WTC11 (cell line): ENCODE measurements around the gene TUBB4B. TPM values are rescaled to one million over a fixed set of nuclear protein-coding genes. Genes with fewer than 3 reads are reported as not detected.

Source experiments
- AR ChIP-seq: fragments of 250-450 bp; sonication (Bioruptor Pico); IDR thresholded peaks from 2 replicates; pipeline ENCODE4 v1.9.0; 2021; ENCODE audit warnings: mild to moderate bottlenecking
- CBFB ChIP-seq: sonication (generic); formaldehyde crosslinking; IDR thresholded peaks from 2 replicates; pipeline ENCODE4 v1.8.1; 2022; ENCODE audit warnings: mild to moderate bottlenecking, low read depth, missing genetic modification reagents
- CDX4 ChIP-seq: fragments of 250-450 bp; sonication (Bioruptor Pico); IDR thresholded peaks from 2 replicates; pipeline ENCODE4 v1.9.0; 2021; ENCODE audit warnings: moderate library complexity, mild to moderate bottlenecking, inconsistent platforms, borderline replicate concordance
- CREB1 ChIP-seq: sonication (generic); formaldehyde crosslinking; IDR thresholded peaks from 2 replicates; pipeline ENCODE4 v1.8.0; 2023; ENCODE audit warnings: mild to moderate bottlenecking, missing genetic modification reagents
- ESRRA ChIP-seq: sonication (generic); formaldehyde crosslinking; IDR thresholded peaks from 2 replicates; pipeline ENCODE4 v1.8.1; 2022; ENCODE audit warnings: mild to moderate bottlenecking, missing genetic modification reagents, borderline replicate concordance
- GRHL2 ChIP-seq: fragments of 250-450 bp; sonication (Bioruptor Pico); IDR thresholded peaks from 2 replicates; pipeline ENCODE4 v1.8.0; 2022; ENCODE audit warnings: mild to moderate bottlenecking, moderate library complexity; ENCODE audit not compliant: insufficient replicate concordance, severe bottlenecking
- KAT7 ChIP-seq: sonication (generic); formaldehyde crosslinking; IDR thresholded peaks from 2 replicates; pipeline ENCODE4 v1.8.1; 2023; ENCODE audit warnings: missing genetic modification reagents, mild to moderate bottlenecking, borderline replicate concordance
- MLX ChIP-seq: sonication (generic); formaldehyde crosslinking; IDR thresholded peaks from 2 replicates; pipeline ENCODE4 v1.8.1; 2023; ENCODE audit warnings: mild to moderate bottlenecking, missing genetic modification reagents, moderate library complexity
- MYBL2 ChIP-seq: sonication (generic); formaldehyde crosslinking; IDR thresholded peaks from 2 replicates; pipeline ENCODE4 v1.8.1; 2023; ENCODE audit warnings: mild to moderate bottlenecking, moderate library complexity, missing genetic modification reagents
- NFE2L1 ChIP-seq: sonication (generic); formaldehyde crosslinking; IDR thresholded peaks from 2 replicates; pipeline ENCODE4 v1.8.1; 2023; ENCODE audit warnings: missing genetic modification reagents
- NR1H2 ChIP-seq: sonication (generic); formaldehyde crosslinking; IDR thresholded peaks from 2 replicates; pipeline ENCODE4 v1.9.0; 2021; ENCODE audit warnings: mild to moderate bottlenecking, moderate library complexity, missing genetic modification reagents
- NR2C2 ChIP-seq: sonication (generic); formaldehyde crosslinking; IDR thresholded peaks from 2 replicates; pipeline ENCODE4 v1.8.0; 2022; ENCODE audit warnings: mild to moderate bottlenecking, missing genetic modification reagents
- PRRX2 ChIP-seq: fragments of 250-450 bp; sonication (Bioruptor Pico); IDR thresholded peaks from 2 replicates; pipeline ENCODE4 v1.8.0; 2021; ENCODE audit warnings: mild to moderate bottlenecking
- SMAD4 ChIP-seq: sonication (generic); formaldehyde crosslinking; IDR thresholded peaks from 2 replicates; pipeline ENCODE4 v1.8.0; 2022; ENCODE audit warnings: mild to moderate bottlenecking, missing genetic modification reagents
- STAT6 ChIP-seq: sonication (generic); formaldehyde crosslinking; conservative IDR thresholded peaks from 2 replicates; pipeline ENCODE4 v1.8.1; 2023; ENCODE audit warnings: mild to moderate bottlenecking, low read depth, missing genetic modification reagents, moderate library complexity
- TP53 ChIP-seq: sonication (generic); formaldehyde crosslinking; IDR thresholded peaks from 2 replicates; pipeline ENCODE4 v1.8.1; 2023; ENCODE audit warnings: mild to moderate bottlenecking, missing genetic modification reagents
- ZBTB21 ChIP-seq: sonication (generic); formaldehyde crosslinking; IDR thresholded peaks from 2 replicates; pipeline ENCODE4 v1.8.1; 2023; ENCODE audit warnings: mild to moderate bottlenecking, missing genetic modification reagents, borderline replicate concordance
- ZNF232 ChIP-seq: sonication (generic); formaldehyde crosslinking; IDR thresholded peaks from 2 replicates; pipeline ENCODE4 v1.8.0; 2022; ENCODE audit warnings: mild to moderate bottlenecking, missing genetic modification reagents
- ZNF317 ChIP-seq: sonication (generic); formaldehyde crosslinking; IDR thresholded peaks from 2 replicates; pipeline ENCODE4 v1.8.1; 2023; ENCODE audit warnings: low read depth, mild to moderate bottlenecking, moderate library complexity, missing genetic modification reagents, borderline replicate concordance
- ZNF423 ChIP-seq: fragments of 250-450 bp; sonication (Bioruptor Pico); IDR thresholded peaks from 2 replicates; pipeline ENCODE4 v2.1.2; 2022; ENCODE audit warnings: mild to moderate bottlenecking, moderate library complexity
- ZNF425 ChIP-seq: fragments of 250-450 bp; sonication (Bioruptor Pico); conservative IDR thresholded peaks from 2 replicates; pipeline ENCODE4 v1.9.0; 2021; ENCODE audit warnings: mild to moderate bottlenecking
- ZNF532 ChIP-seq: fragments of 250-450 bp; sonication (Bioruptor Pico); IDR thresholded peaks from 2 replicates; pipeline ENCODE4 v1.9.0; 2021; ENCODE audit warnings: mild to moderate bottlenecking, borderline replicate concordance
- total RNA-seq: library from RNA; stranded (reverse); gene quantifications from 3 replicates; pipeline ENCODE4 v1.2.3, GENCODE V29; 2021
- TF ChIP-seq, protein P1 (sequence below): sonication (generic); formaldehyde crosslinking; IDR thresholded peaks from 2 replicates; pipeline ENCODE4 v1.8.1; 2023; ENCODE audit warnings: mild to moderate bottlenecking, moderate library complexity, missing genetic modification reagents

TUBB4B gene
- total RNA-seq, 1 experiment from 2014 or later: 375 TPM

DNA sequence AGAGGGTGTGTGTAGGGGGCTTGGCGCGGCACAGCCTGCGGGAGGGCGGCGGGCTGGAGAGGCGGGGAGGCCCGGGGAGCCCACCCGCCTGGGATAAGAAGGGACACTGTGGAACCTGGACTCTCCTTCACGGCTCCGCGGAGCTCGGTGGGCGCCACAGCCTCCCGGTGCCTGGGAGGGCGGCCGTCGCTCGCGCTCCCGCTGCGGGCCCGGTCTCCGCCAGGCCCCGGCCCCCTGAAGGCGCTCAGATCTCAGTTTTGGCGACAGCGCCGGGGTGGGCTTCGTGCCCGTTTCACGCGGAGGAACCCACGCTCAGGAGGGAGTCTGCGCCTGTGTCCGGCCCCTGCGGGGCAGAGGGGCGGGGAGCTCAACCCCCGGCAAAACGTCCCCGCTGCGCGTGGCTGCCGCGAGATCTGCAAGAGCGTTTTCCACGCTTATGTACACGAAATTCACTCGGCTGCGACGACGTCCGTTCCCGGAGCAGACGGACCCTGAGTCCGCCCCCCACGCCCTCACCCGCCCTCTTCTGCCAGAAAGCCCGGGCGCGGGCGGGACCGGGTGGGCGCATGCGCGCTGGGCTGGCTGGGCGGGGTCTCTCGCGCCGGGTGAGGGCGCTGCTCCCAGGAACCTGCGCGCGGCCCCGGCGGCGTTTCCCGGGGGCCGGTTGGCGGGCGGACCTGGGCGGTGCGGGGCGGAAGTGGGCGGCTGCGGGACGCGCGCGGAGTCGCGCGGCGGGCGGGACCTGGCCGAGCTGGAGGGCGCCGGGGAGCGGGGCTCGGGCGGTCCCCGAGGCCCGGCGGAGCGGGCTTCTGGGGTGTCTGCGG is 13.7 kb downstream of the TUBB4B start, which contains the start of gene NELFB (continued):
- TF ChIP-seq KAT7 (no peak), ESRRA (no peak), ZNF423 (CRISPR knock-in tag) (no peak), NFE2L1 (CRISPR knock-in tag) (no peak), GRHL2 (no peak), STAT6 (CRISPR knock-in tag) (no peak), ZNF425 (CRISPR knock-in tag) (no peak), MYBL2 (CRISPR knock-in tag) (no peak), ZBTB21 (CRISPR knock-in tag) (peak; percentile 52; the same call in 1 of the 2 replicates), MLX (CRISPR knock-in tag) (no peak), CDX4 (no peak), AR (CRISPR knock-in tag) (no peak), ZNF317 (no peak), ZNF232 (CRISPR knock-in tag) (no peak), CBFB (CRISPR knock-in tag) (no peak), CREB1 (CRISPR knock-in tag) (no peak), ZNF532 (CRISPR knock-in tag) (no peak), SMAD4 (no peak), NR2C2 (CRISPR knock-in tag) (no peak), PRRX2 (CRISPR knock-in tag) (no peak), NR1H2 (CRISPR knock-in tag) (no peak), TP53 (CRISPR knock-in tag) (peak; percentile 54; the same call in 1 of the 2 replicates)
- TF ChIP-seq, protein P1, sequence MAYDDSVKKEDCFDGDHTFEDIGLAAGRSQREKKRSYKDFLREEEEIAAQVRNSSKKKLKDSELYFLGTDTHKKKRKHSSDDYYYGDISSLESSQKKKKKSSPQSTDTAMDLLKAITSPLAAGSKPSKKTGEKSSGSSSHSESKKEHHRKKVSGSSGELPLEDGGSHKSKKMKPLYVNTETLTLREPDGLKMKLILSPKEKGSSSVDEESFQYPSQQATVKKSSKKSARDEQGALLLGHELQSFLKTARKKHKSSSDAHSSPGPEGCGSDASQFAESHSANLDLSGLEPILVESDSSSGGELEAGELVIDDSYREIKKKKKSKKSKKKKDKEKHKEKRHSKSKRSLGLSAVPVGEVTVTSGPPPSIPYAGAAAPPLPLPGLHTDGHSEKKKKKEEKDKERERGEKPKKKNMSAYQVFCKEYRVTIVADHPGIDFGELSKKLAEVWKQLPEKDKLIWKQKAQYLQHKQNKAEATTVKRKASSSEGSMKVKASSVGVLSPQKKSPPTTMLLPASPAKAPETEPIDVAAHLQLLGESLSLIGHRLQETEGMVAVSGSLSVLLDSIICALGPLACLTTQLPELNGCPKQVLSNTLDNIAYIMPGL (CRISPR knock-in tag): peak; percentile 76; the same call in 1 of the 2 replicates
